Measurements from ENCODE around the gene APPBP2. TPM values are rescaled to one million over a fixed set of nuclear protein-coding genes. Genes with fewer than 3 reads are reported as not detected.

Gene APPBP2
- total RNA-seq, 1 experiment from 2014 or later: 44.9 TPM

- intact Hi-C loops (cut with micrococcal nuclease; ENCODE audit: unreplicated experiment): no loop called here
- no peaks in the 10 kb centered on the region for H3K36me3 ChIP-seq (ENCODE audit: insufficient read depth, low read length, poor library complexity, severe bottlenecking)
- no peaks in the 10 kb centered on the region for H3K27me3 ChIP-seq (replicated peaks; ENCODE audit: insufficient read depth, low read depth, low read length, poor library complexity)
- no peaks in the 10 kb centered on the region for H3K9me3 ChIP-seq (ENCODE audit: low read depth, low read length, poor library complexity, severe bottlenecking)
- H3K4me1 ChIP-seq (ENCODE audit: insufficient read depth, low read length, poor library complexity, severe bottlenecking): no peaks in the 10 kb centered on the region
- CTCF ChIA-PET: no interaction called here
- no peak overlapping the region for H3K4me3 ChIP-seq (ENCODE audit: low read depth, low read length, poor library complexity, severe bottlenecking)
- no peak overlapping the region for H3K27ac ChIP-seq (ENCODE audit: low read depth, low read length, poor library complexity, severe bottlenecking)
- DNase-seq (ENCODE audit: low spot score): no peak
- BruUV-seq (replicated peaks): no TSS peak
- TF ChIP-seq EZH2 (IDR thresholded peaks at IDR 0.05; ENCODE audit: borderline replicate concordance, low read depth, low read length, poor library complexity, severe bottlenecking) (no peak), CTCF (conservative IDR thresholded peaks at IDR 0.05; ENCODE audit: low read depth, low read length) (no peak)
- POLR2A ChIA-PET (ENCODE audit: low non-redundant PET): no interaction called here
Observed at GRCh38 chr17:60540460-60540859, 14.4 kb upstream of the APPBP2 start.

GRCh38 chr17:60539807-60540206, 13.8 kb upstream of the APPBP2 start:
- DNase-seq (ENCODE audit: low spot score): no peak
- TF ChIP-seq EZH2 (IDR thresholded peaks at IDR 0.05; ENCODE audit: borderline replicate concordance, low read depth, low read length, poor library complexity, severe bottlenecking) (no peak), CTCF (conservative IDR thresholded peaks at IDR 0.05; ENCODE audit: low read depth, low read length) (no peak)
- H3K36me3 ChIP-seq (ENCODE audit: insufficient read depth, low read length, poor library complexity, severe bottlenecking): no peaks in the 10 kb centered on the region
- no peaks in the 10 kb centered on the region for H3K4me1 ChIP-seq (ENCODE audit: insufficient read depth, low read length, poor library complexity, severe bottlenecking)
- ChIA-PET CTCF (no interaction called here), POLR2A (ENCODE audit: low non-redundant PET) (no interaction called here)
- H3K27ac ChIP-seq (ENCODE audit: low read depth, low read length, poor library complexity, severe bottlenecking): no peak overlapping the region
- BruUV-seq (replicated peaks): no TSS peak
- intact Hi-C loops (cut with micrococcal nuclease; ENCODE audit: unreplicated experiment): no loop called here
- H3K9me3 ChIP-seq (ENCODE audit: low read depth, low read length, poor library complexity, severe bottlenecking): no peaks in the 10 kb centered on the region
- no peaks in the 10 kb centered on the region for H3K27me3 ChIP-seq (replicated peaks; ENCODE audit: insufficient read depth, low read depth, low read length, poor library complexity)
- no peak overlapping the region for H3K4me3 ChIP-seq (ENCODE audit: low read depth, low read length, poor library complexity, severe bottlenecking)

- TF ChIP-seq CTCF (conservative IDR thresholded peaks at IDR 0.05; ENCODE audit: low read depth, low read length): no peak
- TF ChIP-seq EZH2 (IDR thresholded peaks at IDR 0.05; ENCODE audit: borderline replicate concordance, low read depth, low read length, poor library complexity, severe bottlenecking): no peak
- Histone ChIP-seq H3K27ac (ENCODE audit: low read depth, low read length, poor library complexity, severe bottlenecking) (no peak overlapping the region), H3K4me3 (ENCODE audit: low read depth, low read length, poor library complexity, severe bottlenecking) (no peak overlapping the region), H3K4me1 (ENCODE audit: insufficient read depth, low read length, poor library complexity, severe bottlenecking) (no peaks in the 10 kb centered on the region), H3K9me3 (ENCODE audit: low read depth, low read length, poor library complexity, severe bottlenecking) (no peaks in the 10 kb centered on the region), H3K27me3 (replicated peaks; ENCODE audit: insufficient read depth, low read depth, low read length, poor library complexity) (no peaks in the 10 kb centered on the region), H3K36me3 (ENCODE audit: insufficient read depth, low read length, poor library complexity, severe bottlenecking) (no peaks in the 10 kb centered on the region)
- intact Hi-C loops (cut with micrococcal nuclease; ENCODE audit: unreplicated experiment): no loop called here
- ChIA-PET POLR2A (ENCODE audit: low non-redundant PET) (no interaction called here), CTCF (no interaction called here)
- no TSS peak for BruUV-seq (replicated peaks)
- DNase-seq (ENCODE audit: low spot score): no peak
Observed at GRCh38 chr17:60538726-60539125, 12.7 kb upstream of the APPBP2 start.
